K562 (cell line): ENCODE data around the gene XIRP1. TPM values are rescaled to one million over a fixed set of nuclear protein-coding genes. Genes with fewer than 3 reads are reported as not detected.
A peak's percentile ranks its signal among the peaks of the same experiment; 100 is the strongest.

Source experiments
- CTBP1 ChIP-seq: fragments of 450-650 bp; IDR thresholded peaks from 2 replicates; pipeline ENCODE4 v1.6.1; 2016; ENCODE audit warnings: borderline replicate concordance
- EGR1 ChIP-seq: fragments of 450-650 bp; conservative IDR thresholded peaks from 2 replicates; pipeline ENCODE4 v1.6.1; 2017; ENCODE audit warnings: mild to moderate bottlenecking
- FIP1L1 ChIP-seq: fragments of 200-400 bp; formaldehyde crosslinking; IDR thresholded peaks from 2 replicates; pipeline ENCODE4 v1.6.1; 2018; ENCODE audit warnings: mild to moderate bottlenecking, low read depth, low read length; ENCODE audit not compliant: poor library complexity, severe bottlenecking
- FOS ChIP-seq: IDR thresholded peaks from 3 replicates; pipeline ENCODE4 v1.6.1; 2011; ENCODE audit not compliant: insufficient read length; ENCODE audit errors: extremely low read depth
- GABPA ChIP-seq: fragments of 200-800 bp; sonication (Bioruptor generic); conservative IDR thresholded peaks from 2 replicates; pipeline ENCODE4 v1.6.1; 2016; ENCODE audit warnings: low read depth, missing genetic modification characterization, missing compliant biosample characterization
- GATAD2A ChIP-seq: fragments of 450-650 bp; IDR thresholded peaks from 2 replicates; pipeline ENCODE4 v1.6.1; 2017
- HDAC3 ChIP-seq: fragments of 450-650 bp; IDR thresholded peaks from 2 replicates; pipeline ENCODE4 v1.6.1; 2018; ENCODE audit warnings: borderline replicate concordance, mild to moderate bottlenecking, moderate library complexity; ENCODE audit not compliant: partially characterized antibody
- NR2C1 ChIP-seq, 2 experiments: fragments of 450-650 bp; IDR thresholded peaks; 2 replicates each; pipeline ENCODE4 v1.6.1; 2017; ENCODE audit warnings: mild to moderate bottlenecking in 2 of 2, antibody characterized with exemption in 1 of 2, inconsistent platforms in 1 of 2, missing compliant biosample characterization in 1 of 2, missing genetic modification characterization in 1 of 2
- NR4A1 ChIP-seq, 2 experiments: fragments of 250-450 bp in 1 of 2; fragments of 450-650 bp in 1 of 2; sonication (Bioruptor Pico) in 1 of 2; IDR thresholded peaks; 2 replicates each; pipeline versions ENCODE4 v1.4.0 to v1.6.1; 2016 to 2020; ENCODE audit warnings: mild to moderate bottlenecking in 2 of 2, missing compliant biosample characterization in 1 of 2, missing genetic modification characterization in 1 of 2, moderate library complexity in 1 of 2
- SMARCE1 ChIP-seq: fragments of 450-650 bp; IDR thresholded peaks from 2 replicates; pipeline ENCODE4 v1.7.1; 2016; ENCODE audit warnings: mild to moderate bottlenecking
- SP1 ChIP-seq: sonication (generic); formaldehyde crosslinking; IDR thresholded peaks from 2 replicates; pipeline ENCODE4 v1.8.1; 2022; ENCODE audit warnings: mild to moderate bottlenecking, missing genetic modification reagents
- SRF ChIP-seq, 2 experiments: fragments of 250-450, 450-650 bp in 1 of 2; sonication (Bioruptor Pico) in 1 of 2; sonication (generic) in 1 of 2; formaldehyde crosslinking; IDR thresholded peaks; 2 replicates each; pipeline versions ENCODE4 v1.5.0 to v1.5.1; 2020 to 2022; ENCODE audit warnings: mild to moderate bottlenecking in 1 of 2, missing genetic modification reagents in 1 of 2
- ZBTB1 ChIP-seq: sonication (generic); formaldehyde crosslinking; IDR thresholded peaks from 2 replicates; pipeline ENCODE4 v1.8.1; 2023; ENCODE audit warnings: missing genetic modification reagents, low read depth, mild to moderate bottlenecking, borderline replicate concordance
- ZBTB40 ChIP-seq, 2 experiments: fragments of 450-650 bp in 1 of 2; sonication (generic) in 1 of 2; formaldehyde crosslinking in 1 of 2; IDR thresholded peaks; 2 replicates each; pipeline versions ENCODE4 v1.7.1 to v1.9.0; 2016 to 2022; ENCODE audit warnings: inconsistent platforms in 1 of 2, mild to moderate bottlenecking in 1 of 2, missing genetic modification reagents in 1 of 2
- ZBTB9 ChIP-seq: fragments of 450-650 bp; formaldehyde crosslinking; IDR thresholded peaks from 2 replicates; pipeline ENCODE4 v1.4.0; 2020; ENCODE audit warnings: mild to moderate bottlenecking, moderate library complexity
- ZFX ChIP-seq: sonication (generic); formaldehyde crosslinking; IDR thresholded peaks from 2 replicates; pipeline ENCODE4 v1.8.0; 2022; ENCODE audit warnings: mild to moderate bottlenecking, missing genetic modification reagents, moderate library complexity
- polyA plus RNA-seq, 8 experiments: library from polyadenylated mRNA; depleted of rRNA in 4 of 8; stranded (reverse) in 5 of 8; unstranded in 3 of 8; fragments of >200 nt; fragmentation: Nextera tagmentation in 2 of 8; fragmentation: Illumina TruSeq in 1 of 8; extraction: Ambion mirVana in 2 of 8; extraction: Trizol in 1 of 8; gene quantifications; 2 replicates each; pipeline versions ENCODE4 v1.2.1 to v1.2.3, GENCODE V29; 2011 to 2014; ENCODE audit warnings: inconsistent platforms in 1 of 8, missing spikeins in 1 of 8
- total RNA-seq, 7 experiments: library from RNA; depleted of rRNA in 6 of 7; stranded (reverse); fragments of >200 nt in 6 of 7; fragmentation: Illumina TruSeq in 2 of 7; extraction: Trizol in 2 of 7; gene quantifications; 2 replicates each; pipeline versions ENCODE4 v1.2.1 to v1.2.3, GENCODE V29; 2011 to 2021; ENCODE audit warnings: low replicate concordance in 1 of 7

The XIRP1 gene
- total and polyA plus RNA-seq, 9 of the 15 experiments (the other 6 are each of a cell fraction or from before 2014, with no cell fraction given): 0.03 to 0.27 (median 0.08) TPM; not detected in 3

GRCh38 chr3:39176025-39176714 is 16.2 kb downstream of the XIRP1 start (continued):
- TF ChIP-seq ZFX (CRISPR knock-in tag): no peak
- TF ChIP-seq FOS: no peak
- TF ChIP-seq CTBP1: peak; percentile 54; the same call in 1 of the 2 replicates
- TF ChIP-seq GATAD2A: 0 out of 2 replicates have a peak, but pooled peaks have one; percentile 38
- TF ChIP-seq NR2C1 (IDR thresholded peaks at IDR 0.05): peak; percentile 85
- peak; percentile 93 for TF ChIP-seq NR2C1 (tag; IDR thresholded peaks at IDR 0.05)
- no peak for TF ChIP-seq NR4A1 (CRISPR knock-in tag; IDR thresholded peaks at IDR 0.05)
- peak; percentile 52; the same call in 1 of the 2 replicates for TF ChIP-seq NR4A1 (tag; IDR thresholded peaks at IDR 0.05)
- TF ChIP-seq SMARCE1: peak; percentile 45; the same call in 1 of the 2 replicates
- TF ChIP-seq HDAC3: no peak
- TF ChIP-seq EGR1: 0 out of 2 replicates have a peak, but pooled peaks have one; percentile 16
- TF ChIP-seq GABPA (tag): peak; percentile 78
- peak; percentile 40; the same call in 1 of the 2 replicates for TF ChIP-seq ZBTB40 (IDR thresholded peaks at IDR 0.05)
- TF ChIP-seq ZBTB40 (CRISPR knock-in tag; IDR thresholded peaks at IDR 0.05): no peak
- 0 out of 2 replicates have a peak, but pooled peaks have one; percentile 33 for TF ChIP-seq ZBTB1 (CRISPR knock-in tag)
- TF ChIP-seq ZBTB9 (CRISPR knock-in tag): 0 out of 2 replicates have a peak, but pooled peaks have one; percentile 34
- TF ChIP-seq SRF (CRISPR knock-in tag; IDR thresholded peaks at IDR 0.05): peak in 1 of 2 experiments; percentile 64; a peak in 1 of 4 replicates
- TF ChIP-seq FIP1L1: no peak
- TF ChIP-seq SP1 (CRISPR knock-in tag): 0 out of 2 replicates have a peak, but pooled peaks have one; percentile 19
